ENCODE data around the gene TCF7L2. TPM values are rescaled to one million over a fixed set of nuclear protein-coding genes. Genes with fewer than 3 reads are reported as not detected.
A peak's percentile ranks its signal among the peaks of the same experiment; 100 is the strongest.

TCF7L2 gene
- total RNA-seq, 1 donor from 2014 or later, result 109 TPM

DNA sequence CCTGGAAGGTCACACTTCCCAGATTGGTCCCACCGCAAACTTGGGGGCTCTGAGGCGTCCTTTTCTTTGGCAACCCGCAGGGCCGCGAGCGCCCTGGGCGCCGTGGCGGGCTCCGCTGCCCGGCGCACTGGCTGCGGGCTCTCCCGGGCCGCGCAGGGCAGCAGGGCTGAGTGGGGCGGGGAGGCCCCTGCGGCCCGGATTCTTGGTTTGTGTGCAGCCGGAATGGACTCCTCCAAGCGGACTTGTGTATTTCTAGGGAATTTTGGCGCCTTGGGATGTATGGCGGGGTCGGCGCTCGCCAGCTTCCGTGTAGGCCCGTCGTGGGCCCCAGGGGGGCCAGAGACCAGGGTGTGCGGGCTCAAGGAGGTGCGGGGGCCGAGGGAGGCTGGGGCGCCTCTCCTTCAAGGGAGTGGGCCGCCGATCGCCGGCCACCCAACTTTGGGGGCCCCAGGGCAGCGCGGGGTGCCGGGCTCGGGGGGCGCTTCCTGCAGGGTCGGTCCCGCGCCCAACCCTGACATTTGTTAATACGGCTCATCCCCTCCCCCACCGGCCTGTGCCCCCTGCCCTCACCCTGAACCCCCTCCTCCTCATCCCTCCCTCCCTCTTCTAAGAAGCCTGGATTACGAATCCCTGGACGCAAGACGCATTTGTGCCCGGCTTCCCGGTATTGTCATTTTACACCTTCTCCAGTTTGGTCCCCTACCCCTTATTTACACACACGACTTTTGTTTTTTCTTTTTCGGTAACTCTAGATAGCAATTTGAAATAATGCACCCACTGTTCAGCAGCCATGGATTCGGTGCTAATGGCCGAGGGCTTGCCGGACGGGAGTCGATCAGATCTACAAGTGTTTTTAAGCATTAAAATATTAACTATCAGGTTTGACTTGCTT, 2.5 kb downstream of the TCF7L2 start:
- TF ChIP-seq, protein P1, sequence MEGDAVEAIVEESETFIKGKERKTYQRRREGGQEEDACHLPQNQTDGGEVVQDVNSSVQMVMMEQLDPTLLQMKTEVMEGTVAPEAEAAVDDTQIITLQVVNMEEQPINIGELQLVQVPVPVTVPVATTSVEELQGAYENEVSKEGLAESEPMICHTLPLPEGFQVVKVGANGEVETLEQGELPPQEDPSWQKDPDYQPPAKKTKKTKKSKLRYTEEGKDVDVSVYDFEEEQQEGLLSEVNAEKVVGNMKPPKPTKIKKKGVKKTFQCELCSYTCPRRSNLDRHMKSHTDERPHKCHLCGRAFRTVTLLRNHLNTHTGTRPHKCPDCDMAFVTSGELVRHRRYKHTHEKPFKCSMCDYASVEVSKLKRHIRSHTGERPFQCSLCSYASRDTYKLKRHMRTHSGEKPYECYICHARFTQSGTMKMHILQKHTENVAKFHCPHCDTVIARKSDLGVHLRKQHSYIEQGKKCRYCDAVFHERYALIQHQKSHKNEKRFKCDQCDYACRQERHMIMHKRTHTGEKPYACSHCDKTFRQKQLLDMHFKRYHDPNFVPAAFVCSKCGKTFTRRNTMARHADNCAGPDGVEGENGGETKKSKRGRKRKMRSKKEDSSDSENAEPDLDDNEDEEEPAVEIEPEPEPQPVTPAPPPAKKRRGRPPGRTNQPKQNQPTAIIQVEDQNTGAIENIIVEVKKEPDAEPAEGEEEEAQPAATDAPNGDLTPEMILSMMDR (IDR thresholded peaks at IDR 0.05; ENCODE audit: unreplicated experiment), result no peak
- H3K27ac Mint-ChIP-seq, result peak overlapping the region; percentile 99
- peak overlapping the region; percentile 97 for H3K4me3 Mint-ChIP-seq (ENCODE audit: low read depth)
- DNase-seq (ENCODE audit: low spot score, unreplicated experiment), result no peak
- H3K27me3 Mint-ChIP-seq, result no peaks in the 10 kb centered on the region
- H3K4me1 Mint-ChIP-seq (ENCODE audit: low read depth), result peaks cover 62% of the 10 kb centered on the region
- H3K9me3 Mint-ChIP-seq (ENCODE audit: low read depth), result no peaks in the 10 kb centered on the region
- peaks cover 2% of the 10 kb centered on the region for H3K36me3 Mint-ChIP-seq (ENCODE audit: insufficient read depth)

DNA sequence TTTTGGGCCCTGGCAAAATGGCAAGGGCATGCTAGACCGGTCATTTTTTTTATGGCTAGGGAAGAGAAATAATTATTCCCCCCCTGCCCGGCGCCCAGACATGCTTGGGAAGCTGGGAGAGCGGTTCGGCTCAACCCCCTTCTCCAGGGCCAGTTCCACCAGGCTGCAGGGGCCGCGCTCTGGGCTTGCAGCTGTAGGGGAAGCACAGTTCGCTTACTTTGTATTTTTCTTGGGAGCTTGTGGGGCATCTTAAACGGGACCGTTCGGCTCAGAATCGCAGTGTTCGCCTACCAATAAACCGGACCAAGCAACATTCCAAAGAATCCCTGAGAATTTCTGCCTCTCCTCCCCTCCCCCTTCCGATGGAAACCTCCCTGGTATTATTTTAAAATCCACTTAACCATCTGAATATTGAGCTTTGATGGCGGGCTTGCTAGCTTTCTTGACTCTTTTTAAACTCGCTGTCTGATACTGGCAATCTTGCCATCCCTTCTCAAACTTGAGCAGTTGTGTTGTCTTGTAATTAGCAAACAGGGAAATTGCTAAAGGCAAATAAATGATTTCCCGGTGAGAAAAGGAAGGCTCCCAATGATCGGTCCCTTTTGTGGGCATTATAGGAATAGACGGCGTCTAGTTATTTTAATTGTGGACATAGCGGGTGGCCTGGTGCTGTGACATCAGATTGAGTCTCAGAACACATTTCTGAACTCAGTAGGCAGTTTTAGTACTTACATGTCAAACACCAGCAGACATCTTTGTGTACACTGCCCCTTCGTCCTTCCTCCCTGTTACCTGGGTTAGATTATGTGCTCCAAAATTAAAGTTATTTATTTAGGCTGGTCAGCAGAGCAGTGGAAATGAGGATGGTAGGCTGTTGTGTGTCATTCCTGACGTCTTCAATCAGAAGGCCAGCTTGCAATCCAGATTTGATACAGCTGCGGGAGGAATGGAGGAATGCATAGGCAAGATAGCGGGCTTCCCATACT, 3.4 kb downstream of the TCF7L2 start:
- peaks cover 2% of the 10 kb centered on the region for H3K36me3 Mint-ChIP-seq (ENCODE audit: insufficient read depth)

DNA sequence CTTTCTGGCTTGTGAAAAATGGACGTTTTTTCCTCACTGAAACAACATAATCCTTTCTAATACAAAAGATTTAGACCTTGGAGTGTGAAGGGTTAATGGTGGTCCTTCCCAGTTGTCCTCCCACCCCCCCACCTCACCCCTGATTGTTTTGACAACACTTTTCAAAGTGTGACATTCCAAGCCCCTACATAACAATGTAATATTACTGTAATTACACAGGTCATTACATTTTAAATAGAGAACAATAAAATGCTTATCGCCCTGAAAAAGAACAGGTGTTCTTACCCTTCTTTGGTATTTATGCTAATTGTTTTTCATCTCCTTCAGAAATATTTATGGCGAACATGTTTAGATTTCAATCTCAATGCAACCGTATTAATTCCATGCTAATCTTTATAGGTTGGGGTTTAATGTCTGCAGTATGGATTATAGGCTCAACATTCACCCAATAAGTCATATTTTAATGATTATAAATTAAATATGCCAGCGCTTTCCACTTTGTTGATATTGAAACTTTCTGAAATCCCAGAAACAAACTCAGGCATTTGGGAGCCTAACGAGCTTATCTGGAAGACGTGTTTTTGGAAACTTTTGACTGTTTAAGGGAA, 5.0 kb downstream of the TCF7L2 start:
- no peaks in the 10 kb centered on the region for H3K9me3 Mint-ChIP-seq (ENCODE audit: low read depth)
- peak overlapping the region; percentile 94 for H3K27ac Mint-ChIP-seq
- H3K36me3 Mint-ChIP-seq (ENCODE audit: insufficient read depth), result peaks cover 3% of the 10 kb centered on the region
- H3K4me1 Mint-ChIP-seq (ENCODE audit: low read depth), result peaks cover 68% of the 10 kb centered on the region
- H3K4me3 Mint-ChIP-seq (ENCODE audit: low read depth), result peak overlapping the region; percentile 97
- DNase-seq (ENCODE audit: low spot score, unreplicated experiment), result no peak
- TF ChIP-seq, protein P1 (IDR thresholded peaks at IDR 0.05; ENCODE audit: unreplicated experiment), result no peak
- no peaks in the 10 kb centered on the region for H3K27me3 Mint-ChIP-seq

More for the DNA sequence above, 3.4 kb downstream of the TCF7L2 start:
- TF ChIP-seq, protein P1 (IDR thresholded peaks at IDR 0.05; ENCODE audit: unreplicated experiment), result no peak
- Mint-ChIP-seq H3K4me1 (ENCODE audit: low read depth) (peaks cover 62% of the 10 kb centered on the region), H3K9me3 (ENCODE audit: low read depth) (no peaks in the 10 kb centered on the region), H3K4me3 (ENCODE audit: low read depth) (peak overlapping the region; percentile 97), H3K27me3 (no peaks in the 10 kb centered on the region), H3K27ac (peak overlapping the region; percentile 95)
- no peak for DNase-seq (ENCODE audit: low spot score, unreplicated experiment)

DNA sequence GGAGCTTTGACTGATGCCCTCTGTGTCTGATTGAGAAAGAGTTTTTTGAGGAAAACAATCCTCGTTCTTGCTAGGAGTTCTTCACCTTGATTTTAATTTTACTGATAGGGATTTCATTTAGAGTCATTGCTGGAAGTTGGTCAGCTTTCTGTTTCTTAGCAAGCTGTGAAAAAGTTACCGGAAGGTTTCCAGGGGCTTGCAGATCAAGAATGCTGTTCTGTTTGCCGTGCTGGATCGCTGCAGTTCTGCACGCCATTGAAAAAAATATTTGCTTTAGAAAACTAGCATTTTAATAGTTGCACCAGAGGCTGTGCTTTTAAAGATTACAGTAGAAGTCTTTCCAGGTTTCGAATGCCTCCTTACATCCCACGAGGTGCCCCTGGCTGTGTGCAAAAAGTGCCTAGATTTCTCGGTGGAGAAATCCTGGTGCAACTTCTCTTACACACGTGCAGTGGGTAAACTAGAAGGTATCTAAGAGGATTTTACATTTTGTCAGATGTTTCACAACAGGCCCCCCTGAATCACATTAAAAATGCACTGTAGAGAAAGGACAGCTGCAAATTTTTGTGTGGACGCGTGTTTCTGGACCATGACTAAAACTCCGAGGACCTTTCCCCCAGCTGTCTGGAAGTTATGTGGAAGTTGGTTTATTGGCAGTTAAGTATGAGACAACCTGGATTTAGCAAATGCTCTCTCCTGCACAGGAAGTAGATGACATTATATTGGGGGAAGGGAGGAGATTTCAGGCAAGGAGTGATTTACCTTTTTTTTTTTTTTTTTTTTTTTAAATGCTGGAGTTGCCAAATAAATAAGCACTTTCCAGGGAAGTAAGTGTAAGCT, 5.8 kb downstream of the TCF7L2 start:
- Mint-ChIP-seq H3K27me3 (no peaks in the 10 kb centered on the region), H3K36me3 (ENCODE audit: insufficient read depth) (peaks cover 7% of the 10 kb centered on the region), H3K4me1 (ENCODE audit: low read depth) (peaks cover 72% of the 10 kb centered on the region), H3K9me3 (ENCODE audit: low read depth) (no peaks in the 10 kb centered on the region), H3K4me3 (ENCODE audit: low read depth) (peak overlapping the region; percentile 97), H3K27ac (peak overlapping the region; percentile 94)
- TF ChIP-seq, protein P1 (IDR thresholded peaks at IDR 0.05; ENCODE audit: unreplicated experiment), result no peak
- no peak for DNase-seq (ENCODE audit: low spot score, unreplicated experiment)
